GM19438 (cell line): Measurements from ENCODE around the gene EEPD1.

ENCODE experiments used
- ATAC-seq: cut with Tn5 transposase; IDR thresholded peaks from one replicate; pipeline ENCODE4 v1.9.1; 2021; ENCODE audit warnings: low read depth; ENCODE audit not compliant: unreplicated experiment

EEPD1 gene

GRCh38 chr7:36278069-36278619 is 125.1 kb downstream of the EEPD1 start:
- ATAC-seq = no peak

DNA sequence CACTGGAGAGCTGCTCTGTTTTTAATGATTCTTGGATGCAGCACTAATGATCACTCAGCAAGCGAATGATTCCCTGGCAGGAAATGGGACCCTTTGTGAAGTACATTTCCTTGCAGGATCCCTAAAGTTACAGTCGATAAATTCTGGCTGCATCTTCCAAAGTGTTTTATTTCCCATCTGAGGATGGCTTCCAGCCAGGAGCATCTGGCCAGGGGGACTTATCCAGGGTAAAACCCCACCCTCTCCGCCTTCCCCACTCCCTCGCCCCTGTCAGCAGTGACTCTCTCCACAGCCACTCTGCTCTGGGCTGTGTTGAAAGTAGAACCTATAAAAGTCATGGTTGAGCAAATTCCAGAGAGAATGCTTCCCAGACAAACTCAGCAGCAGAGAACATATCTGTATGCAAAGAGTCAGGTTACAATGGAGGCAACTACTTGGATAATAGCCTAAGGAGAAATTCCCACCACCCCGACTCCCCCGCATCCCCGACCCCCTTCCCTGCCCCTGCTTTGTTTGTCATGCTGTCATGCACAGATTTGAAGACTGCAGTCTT is 125.6 kb downstream of the EEPD1 start:
- ATAC-seq = no peak

DNA sequence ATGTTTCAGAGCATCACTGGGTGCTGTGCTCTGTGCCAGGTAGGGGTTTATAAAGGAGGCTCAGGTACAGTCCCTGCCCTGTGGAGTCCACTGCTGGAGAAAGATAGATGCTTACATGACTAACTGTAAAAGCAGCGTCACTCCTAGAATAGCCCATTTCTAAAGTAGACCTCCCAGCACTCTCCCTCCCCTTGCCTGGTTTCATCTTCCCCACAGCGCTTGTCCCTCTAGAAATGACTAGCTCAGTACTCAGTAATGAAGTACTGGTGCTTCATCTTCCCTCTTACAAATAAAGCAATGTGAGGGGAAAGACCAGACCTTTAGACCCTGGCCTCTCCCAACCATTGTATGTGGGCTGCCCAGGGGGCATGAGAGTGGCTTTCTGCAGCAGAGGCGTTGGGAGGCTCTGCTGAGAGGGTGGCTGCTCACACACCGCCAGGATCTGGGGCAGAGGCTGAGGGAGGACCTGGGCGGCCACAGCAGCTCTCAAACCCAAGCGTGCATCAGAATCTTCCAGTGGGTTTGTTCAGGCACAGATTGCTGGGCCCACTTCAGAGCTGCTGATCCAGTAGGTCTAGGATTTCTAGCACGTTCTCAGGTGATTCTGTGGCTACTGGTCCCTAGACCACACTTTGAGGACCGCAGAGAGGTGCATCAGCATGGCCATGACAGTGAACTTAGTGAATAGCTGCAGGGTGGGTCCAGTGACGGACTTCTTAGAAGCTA is 126.3 kb downstream of the EEPD1 start:
- ATAC-seq = peak; percentile 76

DNA sequence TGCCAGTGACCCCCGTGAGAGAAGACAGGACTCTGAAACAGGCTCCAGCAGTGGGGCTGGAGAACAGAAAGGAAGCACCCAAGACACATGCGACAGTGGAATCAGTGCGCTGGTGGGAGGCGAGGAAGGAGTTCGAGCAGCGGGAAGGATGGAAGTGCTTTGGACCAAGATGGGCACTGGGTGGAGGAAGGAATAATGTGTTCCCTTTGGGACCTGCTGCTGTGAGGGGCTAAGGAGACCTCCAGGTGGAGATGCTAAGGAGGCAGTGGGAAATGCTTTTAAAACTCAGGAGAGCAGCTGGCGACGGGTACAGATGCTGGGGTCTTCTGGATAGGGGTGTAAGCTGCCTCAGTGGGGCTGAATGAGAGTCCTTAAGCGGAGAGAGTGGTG is 126.9 kb downstream of the EEPD1 start:
- no peak for ATAC-seq

GRCh38 chr7:36280840-36281812 is 128.1 kb downstream of the EEPD1 start:
- ATAC-seq = no peak

- no peak for ATAC-seq
These were observed 129.1 kb downstream of the EEPD1 start for GRCh38 chr7:36281945-36282717.

- ATAC-seq = no peak
These were observed 130.1 kb downstream of the EEPD1 start for GRCh38 chr7:36283181-36283580.

DNA sequence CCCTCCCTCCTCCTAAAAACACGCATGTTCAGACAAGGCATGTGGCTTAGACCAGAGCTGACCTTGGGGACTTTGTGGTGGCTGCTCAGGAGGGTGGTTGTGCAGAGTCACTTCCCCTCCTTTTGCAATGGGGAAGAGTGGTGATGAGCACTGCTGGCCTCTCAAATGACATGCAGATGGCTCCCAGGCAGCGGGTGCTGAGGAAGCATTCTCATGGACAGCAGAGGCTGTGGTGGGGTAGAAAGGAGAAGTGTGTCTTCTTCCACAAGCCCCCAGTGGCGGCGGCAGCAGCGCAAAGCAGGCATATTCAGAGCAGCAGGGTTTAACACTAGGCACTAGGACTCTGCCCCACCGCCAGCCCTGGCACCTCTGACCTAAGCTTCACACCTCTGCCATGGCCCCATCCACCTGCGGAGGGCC is 130.7 kb downstream of the EEPD1 start:
- ATAC-seq = peak; percentile 47

DNA sequence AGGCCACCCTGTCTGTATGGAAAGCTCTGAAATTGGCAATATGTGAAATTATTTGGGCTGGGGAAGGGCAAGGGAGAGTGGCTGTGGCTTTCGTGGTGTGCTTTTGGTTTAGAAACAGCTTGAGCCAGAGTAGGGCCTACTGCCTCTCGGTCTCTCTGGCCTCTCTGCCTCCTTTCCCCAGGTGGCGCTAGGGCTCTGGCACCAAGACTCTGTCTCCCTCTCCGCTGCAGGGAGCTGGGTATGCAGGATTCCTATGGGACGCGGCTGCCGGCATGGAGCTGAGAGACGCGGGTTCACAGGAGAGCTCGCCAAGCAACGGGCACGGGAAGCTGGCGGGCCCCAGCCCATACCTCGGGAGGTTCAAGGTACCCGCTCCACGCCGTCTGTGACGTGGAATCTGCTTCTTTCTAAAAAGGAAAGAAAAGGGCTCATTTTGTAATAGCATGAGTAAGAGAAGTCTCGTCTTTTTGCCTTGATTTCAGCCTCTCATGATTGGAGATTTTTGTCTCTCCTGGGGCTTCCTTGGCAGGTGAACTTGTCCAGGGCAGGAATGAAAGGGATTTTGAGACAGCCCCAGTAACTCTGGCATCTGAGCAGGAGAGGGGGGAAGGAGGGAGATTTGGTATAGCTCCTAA is 131.5 kb downstream of the EEPD1 start:
- no peak for ATAC-seq

- no peak for ATAC-seq
These were observed 132.2 kb downstream of the EEPD1 start for GRCh38 chr7:36285276-36285675.

GRCh38 chr7:36286226-36286625 is 133.2 kb downstream of the EEPD1 start:
- no peak for ATAC-seq

DNA sequence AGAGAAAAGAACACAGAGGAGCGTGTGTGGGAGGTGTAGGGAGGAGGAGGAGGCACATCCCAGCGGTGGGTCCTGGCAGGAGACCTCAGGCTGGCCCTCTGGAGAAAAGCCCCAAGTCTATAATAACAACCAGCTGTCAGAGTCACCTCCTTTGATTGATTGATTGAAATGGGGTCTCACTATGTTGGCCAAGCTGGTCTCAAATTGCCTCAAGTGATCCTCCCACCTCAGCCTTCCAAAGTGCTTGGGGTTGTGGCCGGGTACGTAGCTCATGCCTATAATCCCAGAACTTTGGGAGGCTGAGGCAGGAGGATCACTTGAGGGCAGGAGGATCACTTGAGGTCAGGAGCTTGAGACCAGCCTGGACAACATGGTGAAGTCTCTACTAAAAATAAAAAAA is 133.6 kb downstream of the EEPD1 start:
- ATAC-seq = no peak

GRCh38 chr7:36287371-36288241 is 134.6 kb downstream of the EEPD1 start:
- peak; percentile 36 for ATAC-seq

- ATAC-seq = no peak
These were observed 135.4 kb downstream of the EEPD1 start for GRCh38 chr7:36288501-36288900.

DNA sequence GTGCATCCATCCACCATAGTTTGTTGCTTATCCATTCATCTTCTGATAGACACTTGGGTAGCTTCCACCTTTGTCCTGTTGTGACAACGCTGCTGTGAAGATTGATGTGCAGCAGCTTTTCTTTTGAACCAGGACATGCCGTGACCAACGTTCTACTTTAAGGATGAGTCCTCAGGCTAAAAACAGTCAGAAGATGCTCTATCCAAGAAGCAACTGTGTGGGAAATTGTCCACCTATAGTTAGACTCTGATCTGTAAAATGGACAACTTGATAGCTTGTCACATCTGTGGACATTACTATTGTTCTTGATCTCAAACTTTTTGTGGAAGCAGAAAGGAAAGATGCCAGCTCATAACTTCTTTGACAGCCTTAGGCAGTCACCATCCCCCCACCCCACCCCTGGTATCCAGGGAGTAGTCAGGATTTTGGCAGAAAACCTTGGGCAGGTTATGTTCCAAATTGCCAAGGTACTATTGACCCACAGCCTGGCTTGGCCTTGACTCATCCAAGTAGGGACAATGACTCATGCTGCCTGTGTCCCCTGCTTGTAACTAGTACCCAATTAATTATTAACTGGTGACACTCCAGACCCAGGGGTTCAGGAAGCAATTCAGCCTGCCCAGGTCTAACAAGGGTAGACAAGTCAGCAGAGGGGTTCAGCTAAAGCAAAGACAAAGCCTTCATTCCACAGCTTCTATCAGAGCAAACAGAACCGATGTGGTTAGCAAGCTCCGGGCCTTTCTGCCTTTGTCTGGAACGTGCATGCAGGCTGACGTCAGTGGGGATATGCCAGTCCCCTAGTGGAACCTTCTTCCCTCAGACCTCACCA is 137.0 kb downstream of the EEPD1 start:
- no peak for ATAC-seq

GRCh38 chr7:36291387-36292316 is 138.6 kb downstream of the EEPD1 start:
- ATAC-seq = no peak

DNA sequence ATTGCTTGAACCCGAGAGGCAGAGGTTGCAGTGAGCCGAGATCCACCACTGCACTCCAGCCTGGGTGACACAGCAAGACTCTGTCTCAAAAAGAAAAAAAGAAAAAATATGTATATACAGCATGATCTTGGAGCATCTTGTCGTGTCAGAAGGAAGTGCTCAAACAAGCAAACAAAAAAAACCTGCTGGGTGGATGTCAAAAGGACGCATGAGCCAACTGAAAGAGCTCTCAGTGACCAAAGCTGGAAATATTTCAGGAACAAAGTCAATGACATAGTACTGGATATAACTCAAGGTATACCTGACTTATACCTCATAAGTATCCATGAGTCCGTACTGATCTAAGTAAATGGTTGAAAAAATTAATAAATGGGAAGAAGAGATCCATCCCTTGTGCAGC is 142.0 kb downstream of the EEPD1 start:
- no peak for ATAC-seq
